ENCODE measurements around the gene NRCAM.

DNA sequence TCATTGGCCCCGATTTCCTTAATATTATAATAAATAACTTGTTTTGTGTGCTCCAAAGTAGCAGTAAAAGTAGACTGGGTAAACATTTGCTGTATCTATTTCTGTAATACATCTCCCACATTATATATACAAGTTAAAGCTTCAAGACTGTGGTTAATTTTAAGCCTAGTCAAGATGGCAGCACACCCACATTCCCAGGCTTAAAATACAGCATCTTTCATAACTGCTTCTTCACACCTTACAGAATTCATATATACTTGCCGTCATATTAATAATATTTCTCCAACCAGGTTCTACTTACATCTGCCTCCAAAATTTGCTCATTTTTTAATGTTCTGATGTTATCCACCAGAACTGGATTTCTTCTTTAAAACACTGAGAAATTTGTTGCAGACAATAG, 85.6 kb downstream of the NRCAM start:
- TF ChIP-seq, protein P1, sequence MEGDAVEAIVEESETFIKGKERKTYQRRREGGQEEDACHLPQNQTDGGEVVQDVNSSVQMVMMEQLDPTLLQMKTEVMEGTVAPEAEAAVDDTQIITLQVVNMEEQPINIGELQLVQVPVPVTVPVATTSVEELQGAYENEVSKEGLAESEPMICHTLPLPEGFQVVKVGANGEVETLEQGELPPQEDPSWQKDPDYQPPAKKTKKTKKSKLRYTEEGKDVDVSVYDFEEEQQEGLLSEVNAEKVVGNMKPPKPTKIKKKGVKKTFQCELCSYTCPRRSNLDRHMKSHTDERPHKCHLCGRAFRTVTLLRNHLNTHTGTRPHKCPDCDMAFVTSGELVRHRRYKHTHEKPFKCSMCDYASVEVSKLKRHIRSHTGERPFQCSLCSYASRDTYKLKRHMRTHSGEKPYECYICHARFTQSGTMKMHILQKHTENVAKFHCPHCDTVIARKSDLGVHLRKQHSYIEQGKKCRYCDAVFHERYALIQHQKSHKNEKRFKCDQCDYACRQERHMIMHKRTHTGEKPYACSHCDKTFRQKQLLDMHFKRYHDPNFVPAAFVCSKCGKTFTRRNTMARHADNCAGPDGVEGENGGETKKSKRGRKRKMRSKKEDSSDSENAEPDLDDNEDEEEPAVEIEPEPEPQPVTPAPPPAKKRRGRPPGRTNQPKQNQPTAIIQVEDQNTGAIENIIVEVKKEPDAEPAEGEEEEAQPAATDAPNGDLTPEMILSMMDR (conservative IDR thresholded peaks at IDR 0.05): no peak
- TF ChIP-seq ZFX (IDR thresholded peaks at IDR 0.05): no peak

Measured in C4-2B (cell line).